HT1080 (cell line): ENCODE data around the gene TOGARAM2. TPM values are rescaled to one million over a fixed set of nuclear protein-coding genes. Genes with fewer than 3 reads are reported as not detected.

Source experiments
- DNase-seq: peaks from one replicate; pipeline ENCODE4 v3.0.0-alpha.2; 2015; ENCODE audit warnings: low read depth
- polyA plus RNA-seq, 2 experiments: library from polyadenylated mRNA; depleted of rRNA; stranded (reverse); fragments of >200 nt; gene quantifications; 2 replicates each; pipeline ENCODE4 v1.2.3, GENCODE V29; 2015
- total RNA-seq: library from RNA; depleted of rRNA; stranded (reverse); fragments of >200 nt; shearing (Covaris generic); gene quantifications from 2 replicates; pipeline ENCODE4 v1.2.3, GENCODE V29; 2014; rRNA removed

TOGARAM2 gene
- total RNA-seq, result 0.17 and 0.59 TPM in 2 replicates
- 0.08 and 0.12 TPM in 2 replicates for polyA plus RNA-seq (2015; cell fraction: cytosol; rRNA removed)
- 0.31 and 0.79 TPM in 2 replicates for polyA plus RNA-seq (2015; cell fraction: nucleus; rRNA removed)

- no peak for DNase-seq
Measured at GRCh38 chr2:28981016-28981441, at the start of gene TOGARAM2. TOGARAM2 (plus strand) TSS chr2:28981298; CDS start chr2:28994835, 13,537 bp downstream.

DNA sequence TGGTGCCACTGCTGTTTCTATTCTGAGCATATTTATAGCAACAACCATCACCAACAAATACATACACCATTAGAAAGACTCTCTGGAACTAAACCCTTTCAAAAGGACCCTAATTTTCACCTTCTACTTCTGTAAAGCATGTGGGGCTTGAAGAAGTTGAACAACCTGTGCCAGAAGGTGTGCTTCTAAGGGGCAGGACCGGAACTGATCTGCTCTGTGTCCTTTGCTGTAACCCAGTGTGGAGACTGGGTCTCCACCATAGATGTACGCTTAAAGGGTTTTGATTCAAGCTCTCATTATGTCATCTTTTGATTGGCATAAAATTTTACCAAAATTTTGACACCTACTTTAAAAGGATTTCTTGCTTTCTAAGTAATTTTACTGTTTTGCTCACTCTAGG is 46.3 kb upstream of the TOGARAM2 start:
- no peak for DNase-seq

GRCh38 chr2:28941008-28941407 is 40.1 kb upstream of the TOGARAM2 start:
- no peak for DNase-seq

DNA sequence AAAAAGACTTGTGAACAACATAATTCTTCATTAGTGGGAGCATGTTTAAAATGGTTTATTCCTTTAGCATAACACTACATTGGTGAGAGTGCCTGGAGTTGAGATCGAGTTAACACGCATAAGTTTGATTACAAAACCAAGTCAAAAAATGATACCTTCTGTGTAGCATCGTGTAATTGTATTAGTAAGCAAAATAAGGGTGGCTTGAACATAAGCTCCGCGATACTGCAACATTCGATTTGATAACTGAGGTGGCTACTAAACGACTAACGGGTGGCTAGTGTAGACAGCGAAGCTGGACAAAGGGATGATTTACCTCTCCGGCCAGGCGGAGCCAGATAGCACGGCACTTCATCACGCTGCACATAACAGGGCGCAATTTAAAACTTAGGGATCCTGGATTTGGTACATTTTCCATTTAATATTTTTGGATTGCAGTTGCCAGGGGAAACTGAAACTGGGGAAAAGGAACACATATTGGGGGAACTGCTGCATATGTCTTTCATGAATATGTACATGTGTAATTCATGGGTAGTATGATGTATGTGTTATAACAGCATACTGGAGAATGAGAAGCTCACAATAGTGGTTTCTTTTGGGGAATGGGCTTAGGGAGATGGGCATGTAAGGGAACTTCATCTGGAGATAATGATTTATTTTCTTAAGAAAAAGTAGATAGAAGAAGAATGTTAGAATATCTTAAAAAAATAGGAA is 36.4 kb upstream of the TOGARAM2 start:
- no peak for DNase-seq

DNA sequence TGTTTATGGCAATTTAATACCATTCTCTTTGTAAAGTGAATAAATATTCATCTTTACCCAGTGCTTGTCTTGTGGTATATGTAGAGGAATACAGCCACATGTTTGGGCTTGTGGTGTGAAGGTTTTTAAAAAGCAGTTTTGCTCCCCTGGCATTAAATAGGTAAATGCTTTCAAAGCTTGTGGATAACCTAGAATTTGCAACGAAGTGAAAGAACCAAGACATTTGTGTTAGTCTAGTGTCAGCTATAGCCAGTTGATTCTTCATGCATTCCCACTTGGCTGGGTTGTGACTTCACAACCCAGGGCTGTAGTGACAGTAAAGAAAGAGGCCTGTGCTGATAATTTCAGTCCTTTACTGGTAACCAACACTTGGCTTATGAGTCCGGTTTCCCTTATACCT is 32.9 kb upstream of the TOGARAM2 start:
- DNase-seq, result no peak

DNA sequence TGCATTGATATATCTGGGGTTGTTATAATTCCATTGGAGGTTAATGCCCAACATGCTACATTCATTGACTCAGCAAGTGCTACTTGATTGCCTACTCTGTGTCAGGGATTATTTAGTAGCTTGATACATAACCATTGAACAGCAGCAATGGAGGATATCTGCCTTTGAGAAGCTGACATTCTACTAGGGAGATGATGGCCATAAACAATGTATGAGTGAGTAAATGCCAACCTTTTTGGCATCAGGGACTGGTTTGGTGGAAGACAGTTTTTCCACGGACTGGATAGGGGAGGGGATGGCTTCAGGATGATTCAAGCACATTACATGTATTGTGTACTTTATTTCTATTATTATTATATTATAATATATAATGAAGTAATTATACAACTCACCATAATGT is 31.9 kb upstream of the TOGARAM2 start:
- DNase-seq, result no peak

DNA sequence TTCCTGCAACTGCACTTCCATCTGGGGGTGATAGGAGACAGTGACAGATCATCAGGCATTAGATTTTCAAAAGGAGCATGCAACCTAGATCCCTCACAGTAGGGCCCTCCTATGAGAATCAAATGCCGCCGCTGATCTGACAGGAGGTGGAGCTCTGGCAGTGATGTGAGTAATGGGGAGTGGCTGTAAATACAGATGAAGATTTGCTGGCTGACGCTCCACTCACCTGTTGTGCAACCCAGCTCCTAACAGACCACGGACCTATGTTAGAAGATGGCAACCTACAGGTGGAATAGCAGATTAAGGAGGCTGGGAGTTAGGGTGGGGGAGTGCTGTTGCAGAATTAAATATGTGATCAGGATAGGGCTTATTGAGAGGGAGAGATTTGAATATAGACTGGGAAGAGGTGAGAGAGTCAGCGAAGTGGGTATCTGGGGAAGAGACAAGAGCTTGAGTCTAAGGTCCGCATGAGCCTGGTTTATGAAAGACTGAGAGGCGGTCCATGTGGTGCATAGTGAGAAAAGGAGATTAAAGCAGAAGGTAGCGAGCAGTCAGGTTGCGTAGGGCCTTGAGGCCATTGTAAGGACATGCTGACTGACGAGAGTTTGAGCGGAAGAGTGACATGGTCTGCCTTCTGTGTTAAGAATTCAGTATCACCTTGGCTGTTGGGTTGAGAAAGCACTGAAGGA is 31.3 kb upstream of the TOGARAM2 start:
- DNase-seq, result no peak

DNA sequence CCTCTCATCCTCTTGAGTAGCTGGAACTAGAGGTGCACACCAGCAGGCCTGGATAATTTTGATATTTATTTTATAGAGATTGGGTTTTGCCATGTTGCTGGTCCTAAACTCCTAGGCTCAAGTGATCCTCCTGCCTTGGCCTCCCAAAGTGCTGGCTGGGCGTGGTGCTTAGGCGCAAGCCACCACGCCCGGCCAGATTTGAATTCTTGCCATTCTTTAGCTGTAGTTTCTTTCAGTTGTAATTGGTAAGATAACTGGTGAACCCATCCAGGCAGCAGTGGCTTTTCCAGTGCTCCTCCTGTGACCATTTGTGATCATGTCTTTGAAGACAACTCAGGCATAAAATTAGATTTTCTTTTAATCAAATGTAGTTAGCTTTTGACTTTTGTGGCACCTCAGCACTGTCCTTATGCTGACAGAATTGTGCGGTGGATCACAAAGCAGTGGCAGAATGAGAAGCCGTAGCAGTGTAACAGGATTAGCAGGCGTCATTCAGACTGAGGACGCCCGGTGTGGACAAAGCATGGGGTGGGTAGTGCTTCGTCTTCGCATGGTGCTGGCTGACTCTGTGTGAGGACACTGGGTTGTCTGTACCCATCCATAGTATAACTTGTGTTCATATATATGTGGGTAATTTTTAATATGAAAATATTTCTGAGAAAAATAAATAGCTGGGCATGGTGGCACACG is 30.0 kb upstream of the TOGARAM2 start:
- DNase-seq, result no peak

DNA sequence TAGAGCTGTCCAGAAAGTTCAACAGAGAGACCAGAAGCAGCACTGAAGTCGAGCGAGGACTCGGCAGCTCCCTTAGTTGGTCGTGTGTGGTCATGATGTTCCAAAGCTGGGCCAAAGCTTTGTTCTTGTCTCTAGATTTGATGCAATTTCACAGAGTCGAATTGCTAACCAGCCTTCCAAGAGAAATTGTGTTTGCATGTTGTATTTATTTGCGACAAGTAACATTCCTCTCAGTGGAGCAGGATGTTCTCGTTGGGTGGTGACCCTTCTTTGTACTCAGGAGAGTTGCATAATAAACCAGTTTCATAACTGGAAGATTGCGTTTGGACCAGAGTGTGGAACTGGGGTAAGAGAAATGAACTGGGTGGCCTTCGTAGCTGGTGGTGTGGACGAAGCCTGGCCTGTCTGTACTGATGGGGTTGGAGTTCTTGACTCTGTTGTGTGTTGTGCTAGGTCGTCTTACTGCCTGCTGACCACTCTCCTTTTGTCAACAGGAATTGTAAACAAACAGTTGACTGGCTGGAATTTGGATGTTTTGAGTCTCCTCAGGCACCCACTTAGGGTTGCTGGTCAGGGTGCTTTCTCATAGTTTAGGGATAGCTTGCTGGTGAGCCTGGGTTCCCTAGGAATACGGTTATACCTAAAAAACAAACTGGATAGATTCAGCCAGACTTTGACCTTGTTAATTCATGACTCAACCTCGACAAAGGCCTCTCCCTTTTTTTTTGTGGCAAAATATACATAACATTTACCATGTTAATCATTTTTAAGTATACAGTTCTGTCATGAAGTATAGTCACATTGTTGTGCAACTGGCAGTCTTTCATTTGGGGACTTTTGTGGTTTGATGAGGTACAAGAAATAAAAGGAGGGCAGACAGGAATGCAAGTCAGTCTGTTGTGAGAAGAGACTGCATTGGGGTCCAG is 28.9 kb upstream of the TOGARAM2 start:
- DNase-seq, result no peak

DNA sequence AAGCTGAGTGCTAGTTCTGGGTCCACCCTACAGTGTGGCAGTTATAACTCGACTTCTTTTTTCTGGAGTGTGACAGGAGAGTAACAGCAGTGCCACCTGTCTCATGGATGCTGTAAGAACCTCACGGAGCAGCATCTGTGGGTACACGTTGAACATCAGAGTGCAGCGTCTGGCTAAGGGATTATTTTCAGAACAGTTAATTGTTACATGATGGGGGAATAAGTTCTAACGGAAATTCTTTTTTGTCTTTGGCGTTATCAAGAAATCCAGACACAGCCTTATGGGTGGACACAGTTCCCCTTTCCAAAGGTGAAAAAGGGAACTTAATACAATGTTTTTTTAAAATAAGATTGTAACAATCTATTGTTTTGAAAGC is 28.3 kb upstream of the TOGARAM2 start:
- no peak for DNase-seq

- no peak for DNase-seq
Measured at GRCh38 chr2:28955467-28955866, 25.6 kb upstream of the TOGARAM2 start.

DNA sequence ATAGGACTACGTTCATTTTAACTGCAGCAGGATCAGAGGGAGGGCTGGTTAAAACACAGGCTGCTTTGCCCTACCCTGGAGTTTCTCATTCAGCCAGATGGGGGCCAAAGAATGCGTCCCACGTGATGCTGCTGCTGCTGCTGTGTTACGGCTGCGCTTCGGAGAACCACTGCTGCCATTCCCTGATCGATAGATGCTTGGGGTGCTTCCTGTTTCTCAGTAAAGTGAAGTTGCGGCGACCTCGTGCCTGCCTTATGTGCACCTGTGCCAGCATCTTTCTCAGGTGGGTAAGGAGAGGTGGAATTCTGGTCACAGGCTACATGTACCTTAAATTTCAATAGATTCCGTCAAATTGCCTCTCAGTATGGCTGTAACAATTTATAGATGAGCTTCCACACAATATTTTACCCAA is 24.7 kb upstream of the TOGARAM2 start:
- no peak for DNase-seq

GRCh38 chr2:28956890-28957289 is 24.2 kb upstream of the TOGARAM2 start:
- DNase-seq, result no peak

- peak; percentile 77 for DNase-seq
Measured at GRCh38 chr2:28958689-28959088, 22.4 kb upstream of the TOGARAM2 start.

- DNase-seq, result no peak
Measured at GRCh38 chr2:28960401-28960800, 20.7 kb upstream of the TOGARAM2 start.

GRCh38 chr2:28962505-28962904 is 18.6 kb upstream of the TOGARAM2 start:
- DNase-seq, result no peak

DNA sequence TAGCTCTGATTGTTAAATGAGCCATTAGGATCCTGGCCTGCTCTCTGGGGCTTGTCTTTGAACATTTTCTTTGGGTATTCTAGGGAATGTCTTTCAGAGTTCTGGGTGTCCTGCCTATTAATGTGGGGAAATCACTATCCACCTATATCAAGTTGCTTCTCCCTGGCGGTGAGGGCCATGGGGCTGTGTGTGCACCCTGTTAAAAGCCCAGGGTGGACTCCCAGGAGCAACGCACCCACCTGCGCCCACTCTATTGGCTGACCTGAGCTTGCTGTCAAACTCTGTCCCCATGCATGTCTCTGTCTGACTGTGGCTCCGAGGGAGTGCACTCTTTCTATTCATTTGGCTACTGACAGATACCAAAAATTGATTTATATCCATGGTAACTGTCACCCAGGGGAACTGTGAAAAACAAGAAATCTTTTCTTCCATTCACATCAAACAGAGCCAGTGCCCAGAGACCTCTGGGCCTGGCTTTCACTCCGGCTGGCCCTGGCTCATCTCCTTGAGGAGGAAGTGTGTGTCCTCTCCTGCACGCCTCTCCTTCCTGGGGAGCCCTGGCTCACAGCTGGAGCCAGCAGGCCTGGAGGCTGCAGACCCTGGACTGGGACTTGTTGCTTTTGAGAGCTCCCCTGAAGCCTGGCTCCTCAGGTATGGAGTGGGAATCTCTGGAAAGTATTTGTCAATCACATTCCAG is 10.5 kb upstream of the TOGARAM2 start:
- no peak for DNase-seq

GRCh38 chr2:28972778-28973335 is 8.2 kb upstream of the TOGARAM2 start:
- DNase-seq, result no peak

DNA sequence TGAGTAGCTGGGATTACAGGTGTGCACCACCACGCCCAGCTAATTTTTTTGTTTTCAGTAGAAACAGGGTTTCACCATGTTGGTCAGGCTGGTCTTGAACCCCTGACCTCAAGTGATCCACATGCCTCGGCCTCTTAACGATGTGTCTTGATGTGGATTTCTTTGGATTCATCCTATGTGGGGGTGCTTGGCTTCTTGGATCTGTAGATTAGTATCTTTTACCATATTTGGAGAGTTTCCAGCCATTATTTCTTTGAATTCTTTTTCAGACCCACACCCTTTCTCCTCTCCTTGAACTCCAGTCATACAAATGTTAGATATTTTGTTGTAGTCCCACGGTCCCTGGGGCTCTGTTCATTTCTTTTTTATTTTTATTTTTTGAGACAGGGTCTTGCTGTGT is 6.8 kb upstream of the TOGARAM2 start:
- DNase-seq, result no peak

DNA sequence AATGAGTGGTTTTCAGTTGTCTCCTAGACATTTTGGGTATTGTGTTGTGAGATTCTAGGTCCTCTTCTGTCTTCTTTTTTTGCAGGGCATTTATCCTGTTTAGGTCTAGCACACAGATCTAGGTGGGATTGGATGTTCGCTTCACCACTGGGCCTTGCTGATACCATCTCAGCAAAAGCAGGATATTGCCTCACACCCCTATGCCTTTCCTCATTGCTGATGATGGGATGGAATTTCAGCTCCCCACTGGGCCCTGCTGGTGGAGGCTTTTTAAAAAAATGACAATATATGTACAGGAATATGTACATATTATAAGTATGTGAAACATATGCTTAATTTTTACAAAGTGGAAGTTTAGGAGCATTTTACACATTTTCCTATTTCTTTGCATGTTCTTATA is 5.4 kb upstream of the TOGARAM2 start:
- no peak for DNase-seq
